Retina (tissue), 1 donor: Measurements from ENCODE around the gene CDH5.

Experiments used
- DNase-seq: peaks from one replicate; pipeline ENCODE4 v3.0.0-alpha.2; 2016

The CDH5 gene

GRCh38 chr16:66354034-66354909 lies 12.2 kb upstream of the CDH5 start:
- DNase-seq, result no peak

GRCh38 chr16:66355526-66355925 lies 11.0 kb upstream of the CDH5 start:
- DNase-seq, result no peak

- DNase-seq, result peak; percentile 58
Observed at GRCh38 chr16:66357523-66357928, 9.0 kb upstream of the CDH5 start.

GRCh38 chr16:66358231-66358630 lies 8.3 kb upstream of the CDH5 start:
- no peak for DNase-seq

GRCh38 chr16:66359012-66359411 lies 7.5 kb upstream of the CDH5 start:
- no peak for DNase-seq

- no peak for DNase-seq
Observed at GRCh38 chr16:66359811-66360608, 6.5 kb upstream of the CDH5 start.

- DNase-seq, result no peak
Observed at GRCh38 chr16:66360624-66361324, 5.7 kb upstream of the CDH5 start.

GRCh38 chr16:66361604-66362135 lies 4.8 kb upstream of the CDH5 start:
- no peak for DNase-seq

- DNase-seq, result no peak
Observed at GRCh38 chr16:66363211-66363777, 3.2 kb upstream of the CDH5 start.

GRCh38 chr16:66364117-66364958 lies 2.2 kb upstream of the CDH5 start:
- DNase-seq, result peak; percentile 68

- DNase-seq, result no peak
Observed at GRCh38 chr16:66364959-66365306, 1.6 kb upstream of the CDH5 start.

GRCh38 chr16:66365651-66366050 lies 840 bp upstream of the CDH5 start:
- DNase-seq, result no peak

- no peak for DNase-seq
Observed at GRCh38 chr16:66367968-66368891, 1.7 kb downstream of the CDH5 start.

GRCh38 chr16:66369055-66369592 lies 2.6 kb downstream of the CDH5 start:
- DNase-seq, result no peak

GRCh38 chr16:66370786-66371684 lies 4.5 kb downstream of the CDH5 start:
- no peak for DNase-seq

GRCh38 chr16:66372078-66372897 lies 5.8 kb downstream of the CDH5 start:
- no peak for DNase-seq

- DNase-seq, result no peak
Observed at GRCh38 chr16:66372898-66373155, 6.3 kb downstream of the CDH5 start.

GRCh38 chr16:66373667-66374066 lies 7.2 kb downstream of the CDH5 start:
- DNase-seq, result no peak

GRCh38 chr16:66374176-66374575 lies 7.7 kb downstream of the CDH5 start:
- DNase-seq, result no peak
